ENCODE measurements around the gene DTX3.
A peak's percentile ranks its signal among the peaks of the same experiment; 100 is the strongest.
"Not testable (repeated sequence)": the region's sequence is repeated elsewhere in the genome, so short reads cannot be mapped to it uniquely, and the experiment has no call there.

Gene DTX3

GRCh38 chr12:57632073-57632957, 27.7 kb downstream of the DTX3 start:
- no peak for DNase-seq (ENCODE audit: low spot score)

- DNase-seq (ENCODE audit: low spot score): peak; percentile 35
These were observed 28.6 kb downstream of the DTX3 start, which contains the start of gene B4GALNT1 for GRCh38 chr12:57632958-57633840. Gene B4GALNT1 (minus strand): TSS chr12:57633201. CDS start chr12:57632132, 1,069 bp downstream.

- DNase-seq (ENCODE audit: low spot score): not testable (repeated sequence)
These were observed 32.1 kb downstream of the DTX3 start for GRCh38 chr12:57636731-57637130.

GRCh38 chr12:57637364-57637763, 32.7 kb downstream of the DTX3 start:
- DNase-seq (ENCODE audit: low spot score): no peak

- DNase-seq (ENCODE audit: low spot score): no peak
These were observed 33.5 kb downstream of the DTX3 start for GRCh38 chr12:57638096-57638495.

- DNase-seq (ENCODE audit: low spot score): no peak
These were observed 35.8 kb downstream of the DTX3 start for GRCh38 chr12:57640175-57641042.

- DNase-seq (ENCODE audit: low spot score): no peak
These were observed 37.2 kb downstream of the DTX3 start for GRCh38 chr12:57641699-57642442.

- not testable (repeated sequence) for DNase-seq (ENCODE audit: low spot score)
These were observed 41.5 kb downstream of the DTX3 start for GRCh38 chr12:57645990-57646658.

- DNase-seq (ENCODE audit: low spot score): not testable (repeated sequence)
These were observed 42.0 kb downstream of the DTX3 start for GRCh38 chr12:57646659-57647049.

GRCh38 chr12:57654042-57654441, 49.4 kb downstream of the DTX3 start:
- DNase-seq (ENCODE audit: low spot score): no peak

GRCh38 chr12:57655541-57656240, 51.1 kb downstream of the DTX3 start:
- no peak for DNase-seq (ENCODE audit: low spot score)

- DNase-seq (ENCODE audit: low spot score): not testable (repeated sequence)
These were observed 51.8 kb downstream of the DTX3 start for GRCh38 chr12:57656408-57656807.

- no peak for DNase-seq (ENCODE audit: low spot score)
These were observed 53.1 kb downstream of the DTX3 start for GRCh38 chr12:57657744-57658143.

GRCh38 chr12:57658890-57659289, 54.3 kb downstream of the DTX3 start:
- no peak for DNase-seq (ENCODE audit: low spot score)
